SKM-1 (cell line): ENCODE results near the gene CCR2.
"Not testable (repeated sequence)": the region's sequence is repeated elsewhere in the genome, so short reads cannot be mapped to it uniquely, and the experiment has no call there.

Experiments
- DNase-seq: peaks from one replicate; lab custom pipeline; 2025; ENCODE audit not compliant: unreplicated experiment; lab: John Stamatoyannopoulos, UW

Gene CCR2

GRCh38 chr3:46400846-46401245 lies 46.9 kb downstream of the CCR2 start:
- DNase-seq = no peak

DNA sequence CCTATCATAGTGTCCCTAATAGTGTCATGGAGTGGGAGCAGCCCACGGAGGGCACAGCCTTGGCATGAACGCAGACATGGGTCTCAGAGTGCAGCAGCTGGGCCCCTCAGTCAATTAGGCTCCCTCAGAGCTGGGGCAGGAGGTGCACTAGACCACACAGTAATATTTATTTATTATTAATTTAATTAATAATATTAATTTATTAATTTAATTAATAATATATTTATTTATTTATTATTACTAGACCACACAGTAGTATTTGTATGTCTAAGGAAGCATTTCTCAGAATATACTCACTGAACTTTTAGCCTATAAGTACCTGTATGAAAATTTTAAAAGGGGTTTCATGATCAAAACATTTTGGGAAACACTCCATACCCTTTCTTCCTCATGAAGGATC lies 47.7 kb downstream of the CCR2 start:
- DNase-seq = no peak

GRCh38 chr3:46402902-46403301 lies 49.0 kb downstream of the CCR2 start:
- not testable (repeated sequence) for DNase-seq

DNA sequence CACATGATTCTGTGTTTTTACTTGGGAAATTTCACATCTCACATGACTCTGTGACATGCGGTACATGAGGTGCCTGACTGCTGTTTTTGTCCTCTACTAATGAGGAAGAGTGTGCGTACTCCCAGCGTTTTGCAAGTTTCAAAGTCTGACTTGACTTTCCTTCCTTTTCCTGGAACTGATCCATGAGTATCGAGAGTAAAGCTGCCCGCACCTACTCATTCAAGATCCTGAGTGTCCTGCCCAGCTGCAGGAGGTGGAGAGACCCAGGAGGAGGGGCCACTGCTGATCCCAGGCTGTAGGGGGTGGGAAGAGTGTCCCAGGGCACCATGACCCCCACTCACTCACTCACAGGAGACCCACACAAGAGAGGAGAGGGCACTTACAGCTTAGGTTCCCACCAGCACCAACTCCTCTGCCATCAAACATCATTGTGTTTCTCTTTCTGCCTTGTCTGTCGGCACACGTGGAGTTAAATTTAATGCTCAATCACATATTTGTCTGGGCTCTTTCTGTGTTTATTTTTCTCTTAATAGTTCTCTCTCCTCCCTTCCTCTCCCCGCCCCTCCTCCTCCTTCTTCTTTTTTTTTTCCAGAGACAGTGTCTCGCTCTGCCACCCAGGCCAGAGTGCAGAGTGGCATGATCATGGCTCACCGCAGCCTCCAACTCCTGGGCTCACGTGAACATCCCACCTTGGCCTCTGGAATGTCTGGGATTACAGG lies 51.5 kb downstream of the CCR2 start:
- DNase-seq = no peak

GRCh38 chr3:46406443-46406787 lies 52.5 kb downstream of the CCR2 start:
- no peak for DNase-seq

DNA sequence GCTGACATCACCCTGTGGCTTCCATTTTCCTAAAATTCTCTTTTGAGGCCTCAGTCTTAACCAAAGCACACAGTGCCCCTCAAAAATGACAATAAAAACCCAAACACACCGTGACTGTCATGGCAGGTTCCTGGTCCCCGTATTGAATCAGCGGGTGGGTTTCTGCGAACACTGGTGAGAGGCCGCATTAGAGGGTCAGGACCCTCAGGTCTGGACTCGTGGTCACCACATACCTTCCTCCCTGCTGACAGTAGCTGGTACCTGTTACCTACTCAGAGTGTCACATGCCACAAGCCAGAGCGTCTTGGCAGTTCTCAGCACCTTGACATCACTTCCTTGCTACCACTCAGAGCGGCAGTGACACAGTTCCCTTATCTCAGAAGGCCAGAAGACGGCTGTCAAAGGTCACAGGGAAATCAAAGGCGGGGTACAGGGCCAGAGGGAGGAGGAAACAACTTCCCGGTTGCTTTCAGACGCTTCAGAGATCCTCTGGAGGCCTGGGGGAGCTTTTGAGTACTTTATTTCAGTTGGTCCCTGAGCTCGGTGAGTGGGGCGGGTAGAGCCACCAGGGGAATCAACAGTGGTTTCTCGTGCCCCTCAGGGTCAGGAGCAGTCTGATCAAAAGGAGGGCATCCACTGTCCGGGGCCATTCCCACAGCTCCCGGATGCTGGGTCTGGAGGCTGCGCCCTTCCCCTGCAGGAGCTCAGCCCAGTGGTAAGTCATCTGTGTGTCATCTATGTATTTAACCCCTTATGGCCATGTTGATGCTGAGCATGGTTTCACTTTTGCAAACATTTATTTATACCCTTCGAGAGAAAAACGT lies 53.1 kb downstream of the CCR2 start, which contains the start of the genes CCR5AS and CCRL2:
CCR5AS (minus strand) TSS at position 279 of the 824 bp plus-strand sequence.
CCRL2 (plus strand) TSS at position 472 of the 824 bp plus-strand sequence. CDS start 821 bp downstream, outside the sequence.
- peak; percentile 31 for DNase-seq

GRCh38 chr3:46407970-46408369 lies 54.1 kb downstream of the CCR2 start:
- DNase-seq = no peak

DNA sequence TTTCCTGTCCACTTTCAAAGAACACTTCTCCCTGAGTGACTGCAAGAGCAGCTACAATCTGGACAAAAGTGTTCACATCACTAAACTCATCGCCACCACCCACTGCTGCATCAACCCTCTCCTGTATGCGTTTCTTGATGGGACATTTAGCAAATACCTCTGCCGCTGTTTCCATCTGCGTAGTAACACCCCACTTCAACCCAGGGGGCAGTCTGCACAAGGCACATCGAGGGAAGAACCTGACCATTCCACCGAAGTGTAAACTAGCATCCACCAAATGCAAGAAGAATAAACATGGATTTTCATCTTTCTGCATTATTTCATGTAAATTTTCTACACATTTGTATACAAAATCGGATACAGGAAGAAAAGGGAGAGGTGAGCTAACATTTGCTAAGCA lies 54.9 kb downstream of the CCR2 start:
- no peak for DNase-seq

DNA sequence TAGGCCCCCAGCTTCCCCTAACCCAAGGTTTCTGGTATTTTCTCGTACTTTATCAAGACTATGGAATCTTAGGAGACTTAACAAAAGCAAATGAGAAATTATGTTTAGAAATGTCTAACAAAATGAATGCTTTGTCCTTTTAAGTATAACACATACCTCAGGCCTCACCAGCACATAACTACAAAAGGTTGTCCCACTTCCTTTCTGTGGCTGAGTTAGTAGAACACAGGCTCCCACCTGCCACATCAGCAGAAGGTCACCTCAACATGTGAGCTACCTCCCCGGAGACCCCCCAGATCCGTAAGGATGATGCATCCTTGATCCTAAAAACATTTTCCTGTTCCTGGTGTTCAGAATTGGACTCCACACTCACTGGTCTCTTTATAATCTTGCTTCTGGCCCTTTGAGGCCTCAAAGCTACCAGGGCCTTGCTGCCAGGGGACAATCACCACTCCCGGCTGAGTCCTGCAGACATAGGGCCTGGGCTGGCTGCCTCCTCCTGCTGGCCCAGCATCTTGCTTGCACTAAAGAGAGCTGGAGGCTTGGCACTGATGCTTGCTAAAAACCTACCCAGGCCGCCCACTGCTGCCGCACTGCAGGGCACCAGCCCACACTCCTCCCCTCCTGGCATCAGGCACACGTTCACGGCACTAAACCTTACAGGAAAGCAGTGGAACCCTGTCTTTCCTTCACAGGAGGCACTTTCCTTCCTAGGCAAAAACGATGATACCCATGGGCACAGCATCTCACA lies 56.0 kb downstream of the CCR2 start:
- no peak for DNase-seq
